Activated CD4-positive, alpha-beta T cell treated with anti-CD3 and anti-CD28 coated beads, Interleukin-2, amount 50 U/mL, for 24 hours (primary cell): ENCODE results near the gene RBPMS2.
"Not testable (repeated sequence)": the region's sequence is repeated elsewhere in the genome, so short reads cannot be mapped to it uniquely, and the experiment has no call there.

ENCODE experiments used
- DNase-seq, 2 donors: peaks; one replicate each; pipeline ENCODE4 v3.0.0-alpha.2; 2020; ENCODE audit warnings: low read depth in 1 of 2, low spot score in 1 of 2

Gene RBPMS2

GRCh38 chr15:64775551-64776401 is at the start of gene RBPMS2:
Gene RBPMS2 (minus strand): TSS chr15:64775589. CDS start chr15:64775319, 270 bp downstream.
- DNase-seq, result no peak

- peak in 1 of 2 donors; percentile 8 for DNase-seq
These were observed 49.6 kb upstream of the RBPMS2 start for GRCh38 chr15:64824929-64825430.

GRCh38 chr15:64816452-64816851 is 41.1 kb upstream of the RBPMS2 start:
- no peak for DNase-seq

GRCh38 chr15:64814965-64815364 is 39.6 kb upstream of the RBPMS2 start:
- DNase-seq, result not testable (repeated sequence)

GRCh38 chr15:64814283-64814682 is 38.9 kb upstream of the RBPMS2 start:
- not testable (repeated sequence) for DNase-seq

- no peak for DNase-seq
These were observed 37.7 kb upstream of the RBPMS2 start for GRCh38 chr15:64813075-64813474.

- no peak for DNase-seq
These were observed 35.3 kb upstream of the RBPMS2 start for GRCh38 chr15:64810497-64811326.

- peak; percentile 33 to 52 for DNase-seq
These were observed 34.5 kb upstream of the RBPMS2 start for GRCh38 chr15:64809649-64810496.

GRCh38 chr15:64808785-64809453 is 33.5 kb upstream of the RBPMS2 start:
- no peak for DNase-seq

GRCh38 chr15:64807751-64808222 is 32.4 kb upstream of the RBPMS2 start:
- DNase-seq, result no peak

GRCh38 chr15:64807051-64807749 is 31.8 kb upstream of the RBPMS2 start:
- DNase-seq, result no peak

- no peak for DNase-seq
These were observed 31.1 kb upstream of the RBPMS2 start for GRCh38 chr15:64806509-64806908.

GRCh38 chr15:64804619-64805018 is 29.2 kb upstream of the RBPMS2 start:
- no peak for DNase-seq

- no peak for DNase-seq
These were observed 28.1 kb upstream of the RBPMS2 start for GRCh38 chr15:64803526-64803925.

GRCh38 chr15:64800476-64800875 is 25.1 kb upstream of the RBPMS2 start:
- no peak for DNase-seq

- not testable (repeated sequence) for DNase-seq
These were observed 23.5 kb upstream of the RBPMS2 start for GRCh38 chr15:64798905-64799304.

GRCh38 chr15:64795921-64796320 is 20.5 kb upstream of the RBPMS2 start:
- DNase-seq, result not testable (repeated sequence)

GRCh38 chr15:64795299-64795698 is 19.9 kb upstream of the RBPMS2 start:
- not testable (repeated sequence) for DNase-seq

GRCh38 chr15:64792282-64792681 is 16.9 kb upstream of the RBPMS2 start:
- no peak for DNase-seq

GRCh38 chr15:64791401-64791800 is 16.0 kb upstream of the RBPMS2 start:
- DNase-seq, result no peak
